MM.1S (cell line): Measurements from ENCODE around the gene PRKG1.

ENCODE experiments used
- DNase-seq: peaks from one replicate; pipeline ENCODE4 v3.0.0-alpha.2; 2015
- H2AFZ ChIP-seq: fragments of 300-600 bp; sonication (generic); 2 replicates; pipeline ENCODE4 v1.6.0; 2016; ENCODE audit warnings: antibody characterized with exemption, low read length
- H3F3A ChIP-seq: fragments of 300-600 bp; sonication (generic); 2 replicates; pipeline ENCODE4 v1.6.1; 2016; ENCODE audit warnings: mild to moderate bottlenecking, antibody characterized with exemption, low read length, moderate library complexity, mixed read lengths; ENCODE audit not compliant: insufficient read depth
- H3K27ac ChIP-seq: fragments of 300-600 bp; sonication (generic); 2 replicates; pipeline ENCODE4 v1.5.1; 2016; ENCODE audit warnings: mild to moderate bottlenecking, low read length
- H3K27me3 ChIP-seq: fragments of 300-600 bp; sonication (generic); replicated peaks from 2 replicates; pipeline ENCODE4 v1.6.0; 2016; ENCODE audit warnings: low read length; ENCODE audit not compliant: insufficient read depth
- H3K36me3 ChIP-seq: fragments of 300-600 bp; sonication (generic); replicated peaks from 2 replicates; pipeline ENCODE4 v1.6.1; 2016; ENCODE audit warnings: mild to moderate bottlenecking, low read length, mixed read lengths; ENCODE audit not compliant: insufficient read depth
- H3K4me1 ChIP-seq: fragments of 300-600 bp; sonication (generic); 2 replicates; pipeline ENCODE4 v1.6.1; 2016; ENCODE audit warnings: low read length, mixed read lengths
- H3K4me2 ChIP-seq: fragments of 300-600 bp; sonication (generic); 2 replicates; pipeline ENCODE4 v1.6.0; 2016; ENCODE audit warnings: low read depth, low read length
- H3K4me3 ChIP-seq: fragments of 300-600 bp; sonication (generic); 2 replicates; pipeline ENCODE4 v1.5.1; 2016; ENCODE audit warnings: low read length, mixed read lengths
- H3K79me2 ChIP-seq: fragments of 300-600 bp; sonication (generic); 2 replicates; pipeline ENCODE4 v1.6.1; 2016; ENCODE audit warnings: mixed run types, low read length, mixed read lengths
- H3K9ac ChIP-seq: fragments of 300-600 bp; sonication (generic); 2 replicates; pipeline ENCODE4 v1.6.1; 2016; ENCODE audit warnings: low read length, mixed read lengths
- H3K9me2 ChIP-seq: fragments of 300-600 bp; sonication (generic); replicated peaks from 2 replicates; pipeline ENCODE4 v1.6.1; 2016; ENCODE audit warnings: mild to moderate bottlenecking, low read length, mixed read lengths; ENCODE audit not compliant: insufficient read depth
- H3K9me3 ChIP-seq: fragments of 300-600 bp; sonication (generic); replicated peaks from 2 replicates; pipeline ENCODE4 v1.6.1; 2016; ENCODE audit warnings: mild to moderate bottlenecking, low read length, mixed read lengths; ENCODE audit not compliant: insufficient read depth
- H4K20me1 ChIP-seq: fragments of 300-600 bp; sonication (generic); 2 replicates; pipeline ENCODE4 v1.6.1; 2016; ENCODE audit warnings: mild to moderate bottlenecking, low read length, moderate library complexity, mixed read lengths; ENCODE audit not compliant: insufficient read depth
- CTCF ChIP-seq: fragments of 300-600 bp; sonication (generic); IDR thresholded peaks from 2 replicates; pipeline ENCODE4 v1.5.1; 2016; ENCODE audit warnings: antibody characterized with exemption, low read length, mixed read lengths
- EZH2 ChIP-seq: fragments of 300-600 bp; sonication (generic); optimal IDR thresholded peaks from 2 replicates; pipeline ENCODE3; 2017; ENCODE audit warnings: low read depth, mild to moderate bottlenecking, antibody characterized with exemption, low read length, mixed read lengths
- EZH2phosphoT487 ChIP-seq: fragments of 300-600 bp; sonication (generic); IDR thresholded peaks from 2 replicates; pipeline ENCODE4 v1.6.1; 2018; ENCODE audit warnings: antibody characterized with exemption, low read length

PRKG1 gene

GRCh38 chr10:51301644-51302043 is 227.4 kb downstream of the PRKG1 start:
- Histone ChIP-seq H3K27ac (no peak overlapping the region), H3K4me1 (no peaks in the 10 kb centered on the region), H3K27me3 (no peaks in the 10 kb centered on the region), H3K9me3 (no peaks in the 10 kb centered on the region), H2AFZ (no peak overlapping the region), H3K9me2 (no peaks in the 10 kb centered on the region), H3K36me3 (no peaks in the 10 kb centered on the region), H3K9ac (no peak overlapping the region), H3K79me2 (no peaks in the 10 kb centered on the region), H4K20me1 (no peaks in the 10 kb centered on the region), H3K4me2 (no peak overlapping the region), H3K4me3 (no peak overlapping the region), H3F3A (no peaks in the 10 kb centered on the region)
- TF ChIP-seq CTCF (no peak), EZH2 (no peak), EZH2phosphoT487 (no peak)
- DNase-seq, result no peak

- H3K9ac ChIP-seq, result no peak overlapping the region
- H3F3A ChIP-seq, result no peaks in the 10 kb centered on the region
- H2AFZ ChIP-seq, result no peak overlapping the region
- no peaks in the 10 kb centered on the region for H3K36me3 ChIP-seq
- no peaks in the 10 kb centered on the region for H3K27me3 ChIP-seq
- TF ChIP-seq EZH2phosphoT487 (no peak), CTCF (no peak), EZH2 (no peak)
- no peaks in the 10 kb centered on the region for H3K9me2 ChIP-seq
- no peaks in the 10 kb centered on the region for H4K20me1 ChIP-seq
- DNase-seq, result no peak
- H3K27ac ChIP-seq, result no peak overlapping the region
- H3K79me2 ChIP-seq, result no peaks in the 10 kb centered on the region
- H3K4me2 ChIP-seq, result no peak overlapping the region
- H3K4me1 ChIP-seq, result no peaks in the 10 kb centered on the region
- H3K9me3 ChIP-seq, result no peaks in the 10 kb centered on the region
- H3K4me3 ChIP-seq, result no peak overlapping the region
These were observed 228.0 kb downstream of the PRKG1 start for GRCh38 chr10:51302316-51302715.

GRCh38 chr10:51308116-51308515 is 233.8 kb downstream of the PRKG1 start:
- no peaks in the 10 kb centered on the region for H3F3A ChIP-seq
- TF ChIP-seq EZH2 (no peak), EZH2phosphoT487 (no peak), CTCF (no peak)
- no peaks in the 10 kb centered on the region for H3K9me3 ChIP-seq
- no peaks in the 10 kb centered on the region for H3K27me3 ChIP-seq
- no peak for DNase-seq
- H3K4me2 ChIP-seq, result no peak overlapping the region
- H2AFZ ChIP-seq, result no peak overlapping the region
- H3K4me1 ChIP-seq, result no peaks in the 10 kb centered on the region
- H3K36me3 ChIP-seq, result no peaks in the 10 kb centered on the region
- no peaks in the 10 kb centered on the region for H4K20me1 ChIP-seq
- H3K27ac ChIP-seq, result no peak overlapping the region
- H3K79me2 ChIP-seq, result no peaks in the 10 kb centered on the region
- no peak overlapping the region for H3K9ac ChIP-seq
- H3K9me2 ChIP-seq, result no peaks in the 10 kb centered on the region
- H3K4me3 ChIP-seq, result no peak overlapping the region

GRCh38 chr10:51311228-51311627 is 236.9 kb downstream of the PRKG1 start:
- Histone ChIP-seq H2AFZ (no peak overlapping the region), H3K27ac (no peak overlapping the region), H4K20me1 (no peaks in the 10 kb centered on the region), H3K9me3 (no peaks in the 10 kb centered on the region), H3K79me2 (no peaks in the 10 kb centered on the region), H3K4me2 (no peak overlapping the region), H3K36me3 (no peaks in the 10 kb centered on the region), H3K9me2 (no peaks in the 10 kb centered on the region), H3F3A (no peaks in the 10 kb centered on the region), H3K27me3 (no peaks in the 10 kb centered on the region), H3K9ac (no peak overlapping the region), H3K4me3 (no peak overlapping the region), H3K4me1 (no peaks in the 10 kb centered on the region)
- DNase-seq, result no peak
- TF ChIP-seq CTCF (no peak), EZH2phosphoT487 (no peak), EZH2 (no peak)
